MCF 10A (cell line): Measurements from ENCODE around the gene GLRB. TPM values are rescaled to one million over a fixed set of nuclear protein-coding genes. Genes with fewer than 3 reads are reported as not detected.

ENCODE experiments used
- BruUV-seq: library from RNA; stranded (reverse); fragments of 400-500 nt; replicated peaks from 2 replicates; lab custom pipeline; 2021; lab: Mats Ljungman, UMichigan
- CTCF ChIA-PET: fragments of 300-600 bp; sonication (Branson Sonifier 250); formaldehyde crosslinking; extraction: SDS; loops from one replicate; lab custom pipeline; 2021; ENCODE audit warnings: antibody characterized with exemption, inconsistent platforms; lab: Yijun Ruan, JAX
- POLR2A ChIA-PET: fragments of 300-600, 350-650 bp; sonication (Branson Sonifier 250); formaldehyde crosslinking; extraction: SDS; loops from one replicate; lab custom pipeline; 2020; ENCODE audit warnings: antibody characterized with exemption, inconsistent platforms; lab: Yijun Ruan, JAX
- DNase-seq: peaks from one replicate; pipeline ENCODE4 v3.0.0-alpha.2; 2018; ENCODE audit not compliant: unreplicated experiment
- H3K27ac Mint-ChIP-seq: one replicate; pipeline ENCODE4 v1.8.0; 2022; ENCODE audit warnings: mild to moderate bottlenecking, low read depth, mixed read lengths; ENCODE audit not compliant: unreplicated experiment
- H3K27me3 Mint-ChIP-seq: one replicate; pipeline ENCODE4 v1.8.0; 2022; ENCODE audit warnings: mixed read lengths; ENCODE audit not compliant: insufficient read depth, unreplicated experiment
- H3K36me3 Mint-ChIP-seq: one replicate; pipeline ENCODE4 v1.8.0; 2022; ENCODE audit warnings: mild to moderate bottlenecking, moderate library complexity, mixed read lengths; ENCODE audit not compliant: insufficient read depth, unreplicated experiment
- H3K4me1 Mint-ChIP-seq: one replicate; pipeline ENCODE4 v1.8.0; 2022; ENCODE audit warnings: mixed read lengths; ENCODE audit not compliant: insufficient read depth, unreplicated experiment
- H3K4me3 Mint-ChIP-seq: one replicate; pipeline ENCODE4 v1.8.0; 2022; ENCODE audit warnings: mild to moderate bottlenecking, moderate library complexity, mixed read lengths; ENCODE audit not compliant: unreplicated experiment
- H3K9me3 Mint-ChIP-seq: one replicate; pipeline ENCODE4 v1.8.0; 2022; ENCODE audit warnings: mixed read lengths; ENCODE audit not compliant: unreplicated experiment
- intact Hi-C: fragments of 100-400 bp; cut with micrococcal nuclease; formaldehyde crosslinking; loops from 2 replicates; pipeline ENCODE4 v1.14.1; 2022
- total RNA-seq: library from RNA; stranded (reverse); gene quantifications from 2 replicates; pipeline ENCODE4 v1.2.3, GENCODE V29; 2022
- TF ChIP-seq, protein P1 (sequence below): fragments of 200-600 bp; IDR thresholded peaks from one replicate; pipeline ENCODE4 v1.8.0; 2022; ENCODE audit warnings: antibody characterized with exemption, mild to moderate bottlenecking; ENCODE audit not compliant: unreplicated experiment

Gene GLRB
- total RNA-seq, 1 experiment from 2014 or later = 5.9 TPM

DNA sequence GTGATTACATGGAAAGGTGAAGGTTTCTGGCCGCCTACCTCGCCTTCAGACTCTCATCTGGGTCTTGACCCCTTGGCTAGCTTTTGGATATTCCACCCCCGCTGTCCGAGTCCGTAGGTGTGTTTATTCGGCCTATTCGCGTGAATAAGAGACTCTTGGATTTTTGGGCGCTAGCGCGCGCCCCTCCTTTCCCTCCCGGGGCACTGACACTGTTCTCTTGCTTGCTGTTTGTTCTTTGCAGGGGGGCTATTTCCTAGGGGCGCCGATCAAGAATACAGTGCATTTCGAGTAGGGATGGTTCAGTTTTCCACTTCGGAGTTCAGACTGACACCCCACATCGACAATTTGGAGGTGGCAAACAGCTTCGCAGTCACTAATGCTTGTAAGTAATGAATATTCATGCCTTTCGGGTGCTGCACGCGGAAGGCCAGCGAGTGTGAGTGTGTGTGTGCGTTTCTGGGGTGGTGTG, 145.5 kb downstream of the GLRB start:
- peaks cover 32% of the 10 kb centered on the region for H3K27me3 Mint-ChIP-seq
- no peaks in the 10 kb centered on the region for H3K36me3 Mint-ChIP-seq
- H3K9me3 Mint-ChIP-seq = no peaks in the 10 kb centered on the region
- no peak overlapping the region for H3K27ac Mint-ChIP-seq
- POLR2A ChIA-PET = no interaction called here
- TF ChIP-seq, protein P1, sequence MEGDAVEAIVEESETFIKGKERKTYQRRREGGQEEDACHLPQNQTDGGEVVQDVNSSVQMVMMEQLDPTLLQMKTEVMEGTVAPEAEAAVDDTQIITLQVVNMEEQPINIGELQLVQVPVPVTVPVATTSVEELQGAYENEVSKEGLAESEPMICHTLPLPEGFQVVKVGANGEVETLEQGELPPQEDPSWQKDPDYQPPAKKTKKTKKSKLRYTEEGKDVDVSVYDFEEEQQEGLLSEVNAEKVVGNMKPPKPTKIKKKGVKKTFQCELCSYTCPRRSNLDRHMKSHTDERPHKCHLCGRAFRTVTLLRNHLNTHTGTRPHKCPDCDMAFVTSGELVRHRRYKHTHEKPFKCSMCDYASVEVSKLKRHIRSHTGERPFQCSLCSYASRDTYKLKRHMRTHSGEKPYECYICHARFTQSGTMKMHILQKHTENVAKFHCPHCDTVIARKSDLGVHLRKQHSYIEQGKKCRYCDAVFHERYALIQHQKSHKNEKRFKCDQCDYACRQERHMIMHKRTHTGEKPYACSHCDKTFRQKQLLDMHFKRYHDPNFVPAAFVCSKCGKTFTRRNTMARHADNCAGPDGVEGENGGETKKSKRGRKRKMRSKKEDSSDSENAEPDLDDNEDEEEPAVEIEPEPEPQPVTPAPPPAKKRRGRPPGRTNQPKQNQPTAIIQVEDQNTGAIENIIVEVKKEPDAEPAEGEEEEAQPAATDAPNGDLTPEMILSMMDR = no peak
- CTCF ChIA-PET = interaction anchor here (0.9 to 1.0 kb wide), 3 partner anchors 12 to 764 kb away, joined by 3 read pairs; no protein-coding TSS in a partner anchor
- no peak for DNase-seq
- intact Hi-C loops = no loop called here
- H3K4me1 Mint-ChIP-seq = peaks cover 5% of the 10 kb centered on the region
- BruUV-seq = no TSS peak
- peak overlapping the region; percentile 61 for H3K4me3 Mint-ChIP-seq

Other genes with a start within 250 kb of the GLRB start
- 74.8 and 83.7 TPM in 2 replicates for gene PDGFC, start 104.4 kb upstream of the GLRB start, total RNA-seq
- not detected in 2 replicates for gene GRIA2, start 144.6 kb downstream of the GLRB start, total RNA-seq